OCI-LY7 (cell line): ENCODE data around the gene PHF21B. TPM values are rescaled to one million over a fixed set of nuclear protein-coding genes. Genes with fewer than 3 reads are reported as not detected.

ENCODE experiments used
- BruUV-seq: library from RNA; stranded (reverse); fragments of 400-500 nt; replicated peaks from 2 replicates; lab custom pipeline; 2021; lab: Mats Ljungman, UMichigan
- CTCF ChIA-PET: fragments of 300-600 bp; sonication (Branson Sonifier 250); formaldehyde crosslinking; loops from one replicate; lab custom pipeline; 2022; ENCODE audit warnings: antibody characterized with exemption; ENCODE audit not compliant: unreplicated experiment; lab: Charles Lee
- POLR2A ChIA-PET: fragments of 300-600 bp; sonication (Branson Sonifier 250); formaldehyde crosslinking; loops from one replicate; lab custom pipeline; 2022; ENCODE audit warnings: antibody characterized with exemption; lab: Charles Lee
- DNase-seq: peaks from one replicate; pipeline ENCODE4 v3.0.0-alpha.2; 2015; ENCODE audit warnings: low spot score
- H2AFZ ChIP-seq: fragments of 200-600 bp; sonication (generic), shearing (Covaris generic); 2 replicates; pipeline ENCODE4 v1.6.1; 2014; ENCODE audit warnings: mild to moderate bottlenecking, antibody characterized with exemption, low read length, moderate library complexity
- H3K27ac ChIP-seq: fragments of 200-600 bp; sonication (generic); 2 replicates; pipeline ENCODE4 v1.5.1; 2014; ENCODE audit warnings: mixed run types, low read depth, mild to moderate bottlenecking, moderate library complexity, low read length, inconsistent platforms; ENCODE audit not compliant: poor library complexity, severe bottlenecking
- H3K36me3 ChIP-seq: fragments of 200-600 bp; sonication (generic); 2 replicates; pipeline ENCODE4 v1.6.1; 2014; ENCODE audit warnings: mild to moderate bottlenecking, antibody characterized with exemption, low read length, moderate library complexity, mixed read lengths; ENCODE audit not compliant: insufficient read depth
- H3K4me1 ChIP-seq: fragments of 200-600 bp; sonication (generic); 2 replicates; pipeline ENCODE4 v1.5.1; 2014; ENCODE audit warnings: mild to moderate bottlenecking, low read length; ENCODE audit not compliant: insufficient read depth, poor library complexity, severe bottlenecking
- H3K4me2 ChIP-seq: fragments of 200-600 bp; sonication (generic); 2 replicates; pipeline ENCODE4 v1.6.1; 2014; ENCODE audit warnings: mild to moderate bottlenecking, low read length
- H3K4me3 ChIP-seq: fragments of 200-600 bp; sonication (generic); 2 replicates; pipeline ENCODE4 v1.5.1; 2014; ENCODE audit warnings: mild to moderate bottlenecking, low read depth, low read length; ENCODE audit not compliant: poor library complexity, severe bottlenecking
- H3K79me2 ChIP-seq: fragments of 200-600 bp; sonication (generic); 2 replicates; pipeline ENCODE4 v1.6.1; 2016; ENCODE audit warnings: low read depth, mild to moderate bottlenecking, low read length, moderate library complexity, mixed read lengths; ENCODE audit not compliant: insufficient read depth
- H3K9me2 ChIP-seq: fragments of 200-600 bp; sonication (generic); 2 replicates; pipeline ENCODE4 v1.6.1; 2016; ENCODE audit warnings: mild to moderate bottlenecking, low read length, mixed read lengths; ENCODE audit not compliant: insufficient read depth
- H3K9me3 ChIP-seq: fragments of 200-600 bp; sonication (generic); 2 replicates; pipeline ENCODE4 v1.6.1; 2014; ENCODE audit warnings: mild to moderate bottlenecking, mixed run types, low read length, mixed read lengths
- H4K20me1 ChIP-seq: fragments of 200-600 bp; sonication (generic); 2 replicates; pipeline ENCODE4 v1.6.1; 2014; ENCODE audit warnings: mild to moderate bottlenecking, antibody characterized with exemption, low read length, moderate library complexity, mixed read lengths; ENCODE audit not compliant: insufficient read depth
- EZH2phosphoT487 ChIP-seq: fragments of 200-600 bp; sonication (generic); IDR thresholded peaks from 2 replicates; pipeline ENCODE4 v1.6.1; 2018; ENCODE audit warnings: low read depth, borderline replicate concordance, mild to moderate bottlenecking, mixed run types, antibody characterized with exemption, low read length, moderate library complexity, mixed read lengths
- intact Hi-C: fragments of 100-400 bp; cut with micrococcal nuclease; formaldehyde crosslinking; loops from one replicate; pipeline ENCODE4 v1.10.0; 2022; ENCODE audit not compliant: unreplicated experiment
- total RNA-seq, 2 experiments: library from RNA; depleted of rRNA in 1 of 2; stranded (reverse); fragments of >200 nt in 1 of 2; shearing (Covaris generic) in 1 of 2; gene quantifications; 2 replicates each; pipeline ENCODE4 v1.2.3, GENCODE V29; 2014 to 2022
- TF ChIP-seq, protein P1 (sequence below): fragments of 200-600 bp; sonication (generic); conservative IDR thresholded peaks from 2 replicates; pipeline ENCODE4 v1.5.1; 2014; ENCODE audit warnings: mild to moderate bottlenecking, antibody characterized with exemption, low read length, moderate library complexity, mixed read lengths

Gene PHF21B
- total RNA-seq, 2 experiments from 2014 or later: 9.4 to 12.4 TPM

DNA sequence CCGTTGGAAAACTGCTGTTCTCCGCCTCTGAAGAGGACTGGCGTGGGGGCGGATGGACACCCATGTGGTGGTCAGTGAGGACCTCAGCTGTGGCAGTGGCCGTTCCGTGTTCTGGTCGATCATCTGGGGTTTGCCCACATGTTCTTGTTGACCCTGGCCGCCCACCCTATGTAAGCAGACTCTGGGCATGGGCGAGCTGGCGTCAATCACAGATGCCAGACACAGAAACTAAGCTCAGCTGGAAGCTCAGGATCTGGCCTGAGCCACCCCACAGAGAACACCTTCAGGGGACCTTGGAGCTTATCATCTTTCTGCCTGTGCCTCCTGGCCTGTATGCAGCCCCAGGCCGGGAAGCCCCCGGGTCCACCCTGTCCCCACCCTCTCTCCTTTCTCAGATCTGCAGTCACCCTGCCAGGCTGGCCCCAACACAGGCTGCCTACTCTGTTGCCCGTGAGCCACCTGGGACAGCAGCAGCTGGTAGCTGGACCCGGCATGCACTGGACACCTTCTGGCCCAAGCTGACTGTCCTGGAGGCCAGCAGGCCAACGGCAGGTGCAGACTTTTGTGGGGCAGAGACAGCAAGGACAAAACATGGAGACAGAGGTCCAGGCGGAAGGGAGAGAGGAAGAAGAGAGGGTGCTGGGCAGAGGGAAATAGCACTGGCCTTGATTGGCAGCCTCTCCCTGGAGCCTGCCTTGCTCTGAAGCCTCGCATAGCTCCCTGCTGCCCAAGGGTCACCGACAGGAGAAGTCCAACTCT, 91.5 kb downstream of the PHF21B start:
- Histone ChIP-seq H3K36me3 (peaks cover 4% of the 10 kb centered on the region; the same call in 1 of the 2 replicates), H3K9me3 (no peaks in the 10 kb centered on the region), H3K4me2 (no peak overlapping the region), H2AFZ (no peak overlapping the region), H3K9me2 (no peaks in the 10 kb centered on the region), H3K79me2 (no peaks in the 10 kb centered on the region), H3K4me3 (no peak overlapping the region), H3K27ac (no peak overlapping the region), H3K4me1 (no peaks in the 10 kb centered on the region), H4K20me1 (no peaks in the 10 kb centered on the region)
- no peak for TF ChIP-seq EZH2phosphoT487
- TF ChIP-seq, protein P1, sequence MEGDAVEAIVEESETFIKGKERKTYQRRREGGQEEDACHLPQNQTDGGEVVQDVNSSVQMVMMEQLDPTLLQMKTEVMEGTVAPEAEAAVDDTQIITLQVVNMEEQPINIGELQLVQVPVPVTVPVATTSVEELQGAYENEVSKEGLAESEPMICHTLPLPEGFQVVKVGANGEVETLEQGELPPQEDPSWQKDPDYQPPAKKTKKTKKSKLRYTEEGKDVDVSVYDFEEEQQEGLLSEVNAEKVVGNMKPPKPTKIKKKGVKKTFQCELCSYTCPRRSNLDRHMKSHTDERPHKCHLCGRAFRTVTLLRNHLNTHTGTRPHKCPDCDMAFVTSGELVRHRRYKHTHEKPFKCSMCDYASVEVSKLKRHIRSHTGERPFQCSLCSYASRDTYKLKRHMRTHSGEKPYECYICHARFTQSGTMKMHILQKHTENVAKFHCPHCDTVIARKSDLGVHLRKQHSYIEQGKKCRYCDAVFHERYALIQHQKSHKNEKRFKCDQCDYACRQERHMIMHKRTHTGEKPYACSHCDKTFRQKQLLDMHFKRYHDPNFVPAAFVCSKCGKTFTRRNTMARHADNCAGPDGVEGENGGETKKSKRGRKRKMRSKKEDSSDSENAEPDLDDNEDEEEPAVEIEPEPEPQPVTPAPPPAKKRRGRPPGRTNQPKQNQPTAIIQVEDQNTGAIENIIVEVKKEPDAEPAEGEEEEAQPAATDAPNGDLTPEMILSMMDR: no peak
- ChIA-PET CTCF (no interaction called here), POLR2A (no interaction called here)
- no peak for DNase-seq
- no TSS peak for BruUV-seq
- intact Hi-C loops: no loop called here

DNA sequence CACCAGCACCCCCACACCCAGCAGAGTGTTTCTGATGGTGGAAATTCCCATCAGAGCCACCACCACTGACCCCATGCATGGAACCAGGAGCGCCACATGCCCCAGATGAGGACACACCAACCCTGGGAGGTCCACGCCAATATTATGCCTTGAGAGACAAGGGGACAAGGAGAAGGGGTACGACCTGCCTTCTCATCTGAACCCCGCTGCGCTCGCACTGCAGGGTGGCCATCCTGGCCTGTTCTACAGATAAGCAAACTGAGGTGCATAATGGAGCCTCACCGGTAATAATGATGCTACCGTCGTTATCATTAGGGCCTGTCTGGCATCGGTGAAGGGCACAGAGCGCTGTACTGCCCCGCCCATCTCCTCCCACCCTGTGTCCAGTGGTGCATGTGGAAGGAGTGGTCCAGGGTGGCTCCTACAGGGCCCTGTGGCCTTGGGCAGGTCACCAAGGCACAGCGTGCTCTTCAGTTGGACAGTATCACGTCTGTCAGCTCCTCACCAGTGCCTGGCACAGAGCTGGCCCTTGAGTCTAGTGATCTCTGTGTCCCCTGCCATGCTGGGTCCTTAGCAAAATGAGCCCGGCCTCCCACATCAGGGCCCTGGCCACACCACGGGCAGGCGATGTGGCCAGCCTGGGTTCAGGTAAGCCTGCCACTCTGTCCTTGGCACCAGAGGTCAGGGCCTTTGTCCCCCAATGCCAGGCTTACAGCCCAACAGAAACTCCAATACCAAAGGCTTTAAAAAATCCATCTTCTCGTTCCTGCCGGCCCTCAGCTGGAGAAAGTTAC, 92.2 kb downstream of the PHF21B start:
- no peaks in the 10 kb centered on the region for H3K9me3 ChIP-seq
- TF ChIP-seq, protein P1: no peak
- no peak for TF ChIP-seq EZH2phosphoT487
- H3K9me2 ChIP-seq: no peaks in the 10 kb centered on the region
- no TSS peak for BruUV-seq
- no peak overlapping the region for H3K4me3 ChIP-seq
- H3K27ac ChIP-seq: no peak overlapping the region
- no peak overlapping the region for H2AFZ ChIP-seq
- ChIA-PET CTCF (no interaction called here), POLR2A (no interaction called here)
- H3K36me3 ChIP-seq: peaks cover 12% of the 10 kb centered on the region; the same call in 1 of the 2 replicates
- no peaks in the 10 kb centered on the region for H3K4me1 ChIP-seq
- no peaks in the 10 kb centered on the region for H3K79me2 ChIP-seq
- intact Hi-C loops: no loop called here
- H4K20me1 ChIP-seq: no peaks in the 10 kb centered on the region
- H3K4me2 ChIP-seq: no peak overlapping the region
- DNase-seq: no peak
